Tibial nerve (tissue), 3 donors: ENCODE results near the gene PRSS12.

Experiments used
- POLR2A ChIP-seq, 2 donors: fragments of 450-650 bp; IDR thresholded peaks; one replicate each; pipeline ENCODE4 v1.6.1; 2017; ENCODE audit warnings: antibody characterized with exemption in 2 of 2, mild to moderate bottlenecking in 2 of 2, moderate library complexity in 2 of 2
- TF ChIP-seq, protein P1 (sequence below), 5 experiments: fragments of 200-600 bp in 3 of 5; fragments of 450-650 bp in 2 of 5; sonication (generic) in 3 of 5; IDR thresholded peaks; one replicate each; pipeline ENCODE4 v1.5.1; 2016 to 2019; ENCODE audit warnings: antibody characterized with exemption in 5 of 5, mild to moderate bottlenecking in 3 of 5, moderate library complexity in 2 of 5

DNA sequence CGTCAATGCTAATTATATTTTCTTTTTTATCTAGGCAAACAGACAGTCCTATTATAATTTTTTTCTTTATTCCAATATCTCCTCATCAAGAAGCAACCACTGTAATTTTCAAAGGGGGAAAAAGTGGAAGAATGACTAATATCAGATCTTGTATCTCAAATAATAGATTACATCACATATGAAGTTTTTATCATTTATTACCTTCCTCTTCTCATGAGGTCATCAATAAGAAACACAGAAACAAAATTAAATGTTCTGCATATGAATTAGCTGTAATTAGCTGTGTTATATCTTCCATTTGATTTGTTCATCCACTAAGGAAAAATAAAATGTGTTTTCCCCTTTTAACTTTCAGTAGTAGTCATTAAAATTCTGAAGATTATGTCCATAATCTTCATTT, 14.3 kb downstream of the PRSS12 start:
- TF ChIP-seq, protein P1, sequence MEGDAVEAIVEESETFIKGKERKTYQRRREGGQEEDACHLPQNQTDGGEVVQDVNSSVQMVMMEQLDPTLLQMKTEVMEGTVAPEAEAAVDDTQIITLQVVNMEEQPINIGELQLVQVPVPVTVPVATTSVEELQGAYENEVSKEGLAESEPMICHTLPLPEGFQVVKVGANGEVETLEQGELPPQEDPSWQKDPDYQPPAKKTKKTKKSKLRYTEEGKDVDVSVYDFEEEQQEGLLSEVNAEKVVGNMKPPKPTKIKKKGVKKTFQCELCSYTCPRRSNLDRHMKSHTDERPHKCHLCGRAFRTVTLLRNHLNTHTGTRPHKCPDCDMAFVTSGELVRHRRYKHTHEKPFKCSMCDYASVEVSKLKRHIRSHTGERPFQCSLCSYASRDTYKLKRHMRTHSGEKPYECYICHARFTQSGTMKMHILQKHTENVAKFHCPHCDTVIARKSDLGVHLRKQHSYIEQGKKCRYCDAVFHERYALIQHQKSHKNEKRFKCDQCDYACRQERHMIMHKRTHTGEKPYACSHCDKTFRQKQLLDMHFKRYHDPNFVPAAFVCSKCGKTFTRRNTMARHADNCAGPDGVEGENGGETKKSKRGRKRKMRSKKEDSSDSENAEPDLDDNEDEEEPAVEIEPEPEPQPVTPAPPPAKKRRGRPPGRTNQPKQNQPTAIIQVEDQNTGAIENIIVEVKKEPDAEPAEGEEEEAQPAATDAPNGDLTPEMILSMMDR (IDR thresholded peaks at IDR 0.05), result no peak
- TF ChIP-seq POLR2A (IDR thresholded peaks at IDR 0.05), result no peak
